ENCODE data around the gene NFATC2IP.

DNA sequence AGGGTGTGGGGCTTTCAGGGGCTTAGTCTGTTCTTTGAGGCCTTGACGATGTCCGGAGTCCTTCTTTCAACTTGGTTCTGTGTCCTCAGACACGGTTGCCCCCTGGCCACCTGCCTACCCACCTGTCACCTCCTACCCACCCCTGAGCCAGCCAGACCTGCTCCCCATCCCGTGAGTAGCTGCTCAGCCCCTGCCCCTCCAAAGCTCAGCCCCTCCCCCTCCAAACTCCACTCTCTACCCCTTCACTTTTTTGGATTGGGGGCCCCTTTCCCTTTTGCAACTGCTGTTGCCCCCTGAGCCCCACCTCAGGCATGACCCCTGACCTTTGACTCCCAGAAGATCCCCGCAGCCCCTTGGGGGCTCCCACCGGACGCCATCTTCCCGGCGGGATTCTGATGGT, 35.3 kb downstream of the NFATC2IP start:
- TF ChIP-seq, protein P1, sequence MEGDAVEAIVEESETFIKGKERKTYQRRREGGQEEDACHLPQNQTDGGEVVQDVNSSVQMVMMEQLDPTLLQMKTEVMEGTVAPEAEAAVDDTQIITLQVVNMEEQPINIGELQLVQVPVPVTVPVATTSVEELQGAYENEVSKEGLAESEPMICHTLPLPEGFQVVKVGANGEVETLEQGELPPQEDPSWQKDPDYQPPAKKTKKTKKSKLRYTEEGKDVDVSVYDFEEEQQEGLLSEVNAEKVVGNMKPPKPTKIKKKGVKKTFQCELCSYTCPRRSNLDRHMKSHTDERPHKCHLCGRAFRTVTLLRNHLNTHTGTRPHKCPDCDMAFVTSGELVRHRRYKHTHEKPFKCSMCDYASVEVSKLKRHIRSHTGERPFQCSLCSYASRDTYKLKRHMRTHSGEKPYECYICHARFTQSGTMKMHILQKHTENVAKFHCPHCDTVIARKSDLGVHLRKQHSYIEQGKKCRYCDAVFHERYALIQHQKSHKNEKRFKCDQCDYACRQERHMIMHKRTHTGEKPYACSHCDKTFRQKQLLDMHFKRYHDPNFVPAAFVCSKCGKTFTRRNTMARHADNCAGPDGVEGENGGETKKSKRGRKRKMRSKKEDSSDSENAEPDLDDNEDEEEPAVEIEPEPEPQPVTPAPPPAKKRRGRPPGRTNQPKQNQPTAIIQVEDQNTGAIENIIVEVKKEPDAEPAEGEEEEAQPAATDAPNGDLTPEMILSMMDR (IDR thresholded peaks at IDR 0.05; ENCODE audit: poor library complexity) = no peak
- no peak for TF ChIP-seq EZH2phosphoT487 (IDR thresholded peaks at IDR 0.05; ENCODE audit: low read depth, severe bottlenecking, unreplicated experiment)

All from hepatocyte (in vitro differentiated cells).